ENCODE measurements around the gene TRIM13. TPM values are rescaled to one million over a fixed set of nuclear protein-coding genes. Genes with fewer than 3 reads are reported as not detected.

The TRIM13 gene
- total RNA-seq, 5 donors from 2014 or later (not counting 1 experiment from before 2014, with no cell fraction given) = 20.5 to 27.8 (median 23.4) TPM

DNA sequence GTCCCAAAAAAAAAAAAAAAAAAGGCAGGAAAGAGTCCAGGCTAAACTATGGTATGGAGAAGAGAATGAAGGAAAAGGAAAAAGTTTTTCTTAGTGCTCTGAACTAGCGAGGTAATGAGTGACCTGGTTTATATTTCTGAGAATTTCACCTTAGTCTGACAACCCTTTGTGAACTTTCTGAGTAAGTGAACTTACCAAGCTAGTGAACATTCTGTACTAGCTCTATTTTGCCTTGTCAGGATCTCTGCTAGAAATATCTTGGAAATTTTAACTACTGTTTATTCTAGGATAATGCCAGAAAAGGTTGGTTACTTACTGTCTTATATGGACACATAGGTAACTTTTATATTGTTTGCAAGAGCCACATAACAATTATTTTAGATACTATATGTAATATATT is 4.4 kb downstream of the TRIM13 start:
- no peaks in the 10 kb centered on the region for H3K27me3 Mint-ChIP-seq
- H3K27ac Mint-ChIP-seq = no peak overlapping the region
- POLR2A ChIA-PET = interaction anchor here (0.6 to 0.8 kb wide), 4 partner anchors 27 to 1448 kb away, joined by 3 to 9 read pairs (median 6); no protein-coding TSS in a partner anchor

DNA sequence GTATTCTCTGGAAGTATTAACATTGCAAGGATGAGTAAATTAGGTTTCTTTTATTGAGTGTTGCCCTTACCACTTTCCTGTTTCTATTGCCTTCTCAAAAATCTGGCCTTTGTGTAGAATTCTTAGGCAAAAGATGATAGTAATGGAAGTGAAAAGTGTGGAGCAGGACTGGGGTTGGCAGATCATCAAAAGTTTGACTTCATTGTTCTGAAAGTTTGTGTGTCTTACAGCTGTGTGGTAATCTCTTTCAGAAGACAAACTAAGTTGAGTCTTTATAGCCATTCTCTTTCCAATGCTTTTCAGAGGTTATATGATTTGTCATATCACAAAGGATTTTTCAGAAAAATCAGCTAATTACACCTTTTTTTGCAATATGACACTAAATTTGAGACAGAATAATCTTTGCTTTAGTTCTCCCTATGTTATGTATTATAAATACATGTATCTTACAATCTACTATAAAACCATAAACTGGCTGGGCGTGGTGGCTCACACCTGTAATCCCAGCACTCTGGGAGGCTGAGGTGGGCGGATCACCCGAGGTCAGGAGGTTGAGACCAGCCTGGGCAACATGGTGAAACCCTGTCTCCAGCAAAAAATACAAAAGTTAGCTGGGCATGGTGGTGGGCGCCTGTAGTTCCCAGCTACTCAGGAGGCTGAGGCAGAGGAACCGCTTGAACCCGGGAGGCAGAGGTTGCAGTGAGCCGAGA is 9.7 kb downstream of the TRIM13 start:
- ChIA-PET CTCF (interaction anchor here in 1 of 2 donors (0.7 to 1.3 kb wide), 3 partner anchors 59 to 657 kb away, joined by 3 to 6 read pairs (median 4); no protein-coding TSS in a partner anchor), POLR2A (interaction anchor here in 1 of 2 donors (0.6 kb wide), 2 partner anchors 542 to 1650 kb away, joined by 3 read pairs; no protein-coding TSS in a partner anchor)
- peaks cover 37 to 54% (median 49%) of the 10 kb centered on the region in 3 donors for H3K4me1 Mint-ChIP-seq
- Histone ChIP-seq H3K4me1 (ENCODE audit: control insufficient read depth in 1 of 2, extremely low read depth in 1 of 2, insufficient read depth in 2 of 2, low read length in 2 of 2) (peaks cover 3 to 21% of the 10 kb centered on the region in 2 experiments), H3K4me3 (ENCODE audit: control insufficient read depth in 1 of 2, extremely low read depth in 1 of 2, low read length in 1 of 2) (no peak overlapping the region), H3K9me3 (no peaks in the 10 kb centered on the region), H3K27me3 (replicated peaks in 1 of 2; ENCODE audit: control insufficient read depth in 2 of 2, extremely low read depth in 1 of 2, insufficient read depth in 2 of 2, low read length in 1 of 2) (no peaks in the 10 kb centered on the region), H3K36me3 (ENCODE audit: control insufficient read depth in 2 of 2, extremely low read depth in 1 of 2, insufficient read depth in 1 of 2, low read length in 1 of 2) (peaks cover 0 to 10% of the 10 kb centered on the region in 2 donors), H3K27ac (ENCODE audit: low read length) (no peak overlapping the region)
- DNase-seq (no peak), ATAC-seq (replicated peaks in 1 of 4) (no peak)
- no peak overlapping the region for H3K4me3 Mint-ChIP-seq
- peaks cover 36% of the 10 kb centered on the region for H3K36me3 Mint-ChIP-seq
- no peaks in the 10 kb centered on the region for H3K9me3 Mint-ChIP-seq
- peak overlapping the region; percentile 7 to 24 for H3K27ac Mint-ChIP-seq
- H3K27me3 Mint-ChIP-seq = no peaks in the 10 kb centered on the region
- WGBS (ENCODE audit: insufficient coverage) = 88% methylated on average over 2 of the region's 7 CpGs

More for the DNA sequence above, 4.4 kb downstream of the TRIM13 start:
- Histone ChIP-seq H3K4me3 (ENCODE audit: control insufficient read depth in 1 of 2, extremely low read depth in 1 of 2, low read length in 1 of 2) (no peak overlapping the region), H3K4me1 (ENCODE audit: control insufficient read depth in 1 of 2, extremely low read depth in 1 of 2, insufficient read depth in 2 of 2, low read length in 2 of 2) (peaks cover 25 to 41% of the 10 kb centered on the region in 2 experiments), H3K9me3 (no peaks in the 10 kb centered on the region), H3K27ac (ENCODE audit: low read length) (no peak overlapping the region), H3K36me3 (ENCODE audit: control insufficient read depth in 2 of 2, extremely low read depth in 1 of 2, insufficient read depth in 1 of 2, low read length in 1 of 2) (peaks cover 0 to 27% of the 10 kb centered on the region in 2 donors), H3K27me3 (replicated peaks in 1 of 2; ENCODE audit: control insufficient read depth in 2 of 2, extremely low read depth in 1 of 2, insufficient read depth in 2 of 2, low read length in 1 of 2) (no peaks in the 10 kb centered on the region)
- Mint-ChIP-seq H3K36me3 (peaks cover 32% of the 10 kb centered on the region), H3K4me1 (peaks cover 53 to 74% (median 72%) of the 10 kb centered on the region in 3 donors), H3K9me3 (no peaks in the 10 kb centered on the region), H3K4me3 (peak overlapping the region in 1 of 3 donors; percentile 27)
- DNase-seq = no peak
- ATAC-seq (replicated peaks in 1 of 4) = no peak
- CTCF ChIA-PET = interaction anchor here in 1 of 2 donors (0.7 to 1.0 kb wide), 2 partner anchors 83 to 94 kb away, joined by 4 to 7 read pairs; no protein-coding TSS in a partner anchor
- WGBS (ENCODE audit: insufficient coverage) = 67% methylated on average over 1 of the region's 1 CpG

DNA sequence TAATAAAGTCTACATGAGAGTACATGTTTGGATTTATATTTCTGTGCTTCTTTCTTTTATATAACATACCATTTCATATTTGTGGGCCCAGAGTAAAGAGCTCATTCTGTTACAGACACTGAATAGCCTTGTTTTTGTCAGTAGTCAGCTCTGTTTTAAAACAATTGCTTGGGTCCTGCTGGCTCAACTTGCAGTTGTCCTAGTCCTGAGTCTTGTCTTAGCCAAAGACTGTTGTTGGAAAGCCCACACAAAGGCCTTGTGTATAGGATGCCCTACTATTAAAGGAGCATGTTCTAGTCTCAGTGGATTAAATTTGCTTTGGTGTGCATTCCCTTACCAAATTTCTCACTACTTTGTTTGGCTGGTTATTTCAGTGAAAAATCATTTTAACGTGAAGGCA is 14.6 kb downstream of the TRIM13 start:
- Mint-ChIP-seq H3K4me3 (no peak overlapping the region), H3K9me3 (no peaks in the 10 kb centered on the region), H3K27me3 (no peaks in the 10 kb centered on the region), H3K4me1 (peaks cover 35 to 54% (median 46%) of the 10 kb centered on the region in 3 donors), H3K36me3 (peaks cover 48% of the 10 kb centered on the region), H3K27ac (peak overlapping the region in 1 of 2 donors; percentile 3)
- H3K36me3 ChIP-seq (ENCODE audit: control insufficient read depth in 2 of 2, extremely low read depth in 1 of 2, insufficient read depth in 1 of 2, low read length in 1 of 2) = peaks cover 0 to 18% of the 10 kb centered on the region in 2 donors
- no peaks in the 10 kb centered on the region for H3K9me3 ChIP-seq
- CTCF ChIA-PET = no interaction called here
- no peak overlapping the region for H3K4me3 ChIP-seq (ENCODE audit: control insufficient read depth in 1 of 2, extremely low read depth in 1 of 2, low read length in 1 of 2)
- peaks cover 0 to 2% of the 10 kb centered on the region in 2 experiments for H3K4me1 ChIP-seq (ENCODE audit: control insufficient read depth in 1 of 2, extremely low read depth in 1 of 2, insufficient read depth in 2 of 2, low read length in 2 of 2)
- no peak for DNase-seq
- no CpG with 5 or more reads among the region's 1 CpG for WGBS (ENCODE audit: insufficient coverage)
- POLR2A ChIA-PET = interaction anchor here (0.5 to 0.6 kb wide), 3 partner anchors 12 to 735 kb away, joined by 3 to 4 read pairs (median 4); no protein-coding TSS in a partner anchor
- no peak for ATAC-seq (replicated peaks in 1 of 4)
- H3K27ac ChIP-seq (ENCODE audit: low read length) = no peak overlapping the region
- no peaks in the 10 kb centered on the region for H3K27me3 ChIP-seq (replicated peaks in 1 of 2; ENCODE audit: control insufficient read depth in 2 of 2, extremely low read depth in 1 of 2, insufficient read depth in 2 of 2, low read length in 1 of 2)

DNA sequence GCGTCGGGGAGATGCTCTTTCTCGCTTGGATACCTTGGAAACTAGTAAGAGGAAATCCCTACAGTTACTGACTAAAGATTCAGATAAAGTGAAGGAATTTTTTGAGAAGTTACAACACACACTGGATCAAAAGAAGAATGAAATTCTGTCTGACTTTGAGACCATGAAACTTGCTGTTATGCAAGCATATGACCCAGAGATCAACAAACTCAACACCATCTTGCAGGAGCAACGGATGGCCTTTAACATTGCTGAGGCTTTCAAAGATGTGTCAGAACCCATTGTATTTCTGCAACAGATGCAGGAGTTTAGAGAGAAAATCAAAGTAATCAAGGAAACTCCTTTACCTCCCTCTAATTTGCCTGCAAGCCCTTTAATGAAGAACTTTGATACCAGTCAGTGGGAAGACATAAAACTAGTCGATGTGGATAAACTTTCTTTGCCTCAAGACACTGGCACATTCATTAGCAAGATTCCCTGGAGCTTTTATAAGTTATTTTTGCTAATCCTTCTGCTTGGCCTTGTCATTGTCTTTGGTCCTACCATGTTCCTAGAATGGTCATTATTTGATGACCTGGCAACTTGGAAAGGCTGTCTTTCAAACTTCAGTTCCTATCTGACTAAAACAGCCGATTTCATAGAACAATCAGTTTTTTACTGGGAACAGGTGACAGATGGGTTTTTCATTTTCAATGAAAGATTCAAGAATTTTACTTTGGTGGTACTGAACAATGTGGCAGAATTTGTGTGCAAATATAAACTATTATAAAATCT is 15.7 kb downstream of the TRIM13 start:
- Histone ChIP-seq H3K27ac (ENCODE audit: low read length) (no peak overlapping the region), H3K36me3 (ENCODE audit: control insufficient read depth in 2 of 2, extremely low read depth in 1 of 2, insufficient read depth in 1 of 2, low read length in 1 of 2) (peaks cover 0 to 18% of the 10 kb centered on the region in 2 donors), H3K9me3 (no peaks in the 10 kb centered on the region), H3K4me1 (ENCODE audit: control insufficient read depth in 1 of 2, extremely low read depth in 1 of 2, insufficient read depth in 2 of 2, low read length in 2 of 2) (peaks cover 0 to 2% of the 10 kb centered on the region in 2 experiments), H3K4me3 (ENCODE audit: control insufficient read depth in 1 of 2, extremely low read depth in 1 of 2, low read length in 1 of 2) (no peak overlapping the region), H3K27me3 (replicated peaks in 1 of 2; ENCODE audit: control insufficient read depth in 2 of 2, extremely low read depth in 1 of 2, insufficient read depth in 2 of 2, low read length in 1 of 2) (no peaks in the 10 kb centered on the region)
- ATAC-seq (replicated peaks in 1 of 4) (no peak), DNase-seq (no peak)
- peaks cover 37 to 57% (median 49%) of the 10 kb centered on the region in 3 donors for H3K4me1 Mint-ChIP-seq
- H3K4me3 Mint-ChIP-seq = no peak overlapping the region
- ChIA-PET CTCF (no interaction called here), POLR2A (interaction anchor here in 1 of 2 donors (0.5 kb wide), 1 partner anchor 556 kb away, joined by 3 read pairs; no protein-coding TSS in a partner anchor)
- H3K27me3 Mint-ChIP-seq = no peaks in the 10 kb centered on the region
- peaks cover 47% of the 10 kb centered on the region for H3K36me3 Mint-ChIP-seq
- no peaks in the 10 kb centered on the region for H3K9me3 Mint-ChIP-seq
- 100% methylated on average over 1 of the region's 6 CpGs for WGBS (ENCODE audit: insufficient coverage)
- H3K27ac Mint-ChIP-seq = peak overlapping the region; percentile 29 to 64

DNA sequence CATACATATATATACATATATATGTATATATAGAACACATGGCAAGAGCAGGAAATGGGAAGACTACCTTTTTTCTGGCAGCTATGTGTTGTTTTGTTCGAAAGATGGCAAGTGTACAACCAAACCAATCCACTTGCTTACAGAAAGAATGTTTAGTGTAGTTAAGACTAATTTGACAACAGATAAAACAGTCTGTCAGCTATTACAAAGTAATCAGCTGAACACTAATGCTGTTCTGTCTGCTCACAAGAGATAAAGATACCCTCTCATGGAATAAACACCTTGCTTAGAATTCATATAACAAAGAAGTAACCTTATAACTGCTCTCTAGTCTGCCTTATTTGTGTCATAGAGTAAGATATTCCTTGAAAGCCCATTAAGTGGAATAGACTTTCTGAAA is 17.5 kb downstream of the TRIM13 start:
- ChIA-PET POLR2A (interaction anchor here in 1 of 2 donors (0.7 kb wide), 1 partner anchor 107 kb away, joined by 3 read pairs; no protein-coding TSS in a partner anchor), CTCF (interaction anchor here (0.7 to 1.3 kb wide), 5 partner anchors 17 to 223 kb away, joined by 3 to 8 read pairs (median 6); partner anchors contain the start of gene TRIM13 (in 1 of the 2))
- Mint-ChIP-seq H3K36me3 (peaks cover 55% of the 10 kb centered on the region), H3K9me3 (no peaks in the 10 kb centered on the region), H3K4me3 (no peak overlapping the region), H3K27ac (peak overlapping the region; percentile 41 to 47), H3K4me1 (peaks cover 37 to 59% (median 52%) of the 10 kb centered on the region in 3 donors), H3K27me3 (no peaks in the 10 kb centered on the region)
- WGBS (ENCODE audit: insufficient coverage) = no CpG with 5 or more reads among the region's 1 CpG
- no peak overlapping the region for H3K4me3 ChIP-seq (ENCODE audit: control insufficient read depth in 1 of 2, extremely low read depth in 1 of 2, low read length in 1 of 2)
- no peaks in the 10 kb centered on the region for H3K9me3 ChIP-seq
- ATAC-seq (replicated peaks in 1 of 4) = no peak
- H3K27me3 ChIP-seq (replicated peaks in 1 of 2; ENCODE audit: control insufficient read depth in 2 of 2, extremely low read depth in 1 of 2, insufficient read depth in 2 of 2, low read length in 1 of 2) = no peaks in the 10 kb centered on the region
- H3K4me1 ChIP-seq (ENCODE audit: control insufficient read depth in 1 of 2, extremely low read depth in 1 of 2, insufficient read depth in 2 of 2, low read length in 2 of 2) = no peaks in the 10 kb centered on the region
- H3K27ac ChIP-seq (ENCODE audit: low read length) = no peak overlapping the region
- DNase-seq = no peak
- peaks cover 0 to 23% of the 10 kb centered on the region in 2 donors for H3K36me3 ChIP-seq (ENCODE audit: control insufficient read depth in 2 of 2, extremely low read depth in 1 of 2, insufficient read depth in 1 of 2, low read length in 1 of 2)

DNA sequence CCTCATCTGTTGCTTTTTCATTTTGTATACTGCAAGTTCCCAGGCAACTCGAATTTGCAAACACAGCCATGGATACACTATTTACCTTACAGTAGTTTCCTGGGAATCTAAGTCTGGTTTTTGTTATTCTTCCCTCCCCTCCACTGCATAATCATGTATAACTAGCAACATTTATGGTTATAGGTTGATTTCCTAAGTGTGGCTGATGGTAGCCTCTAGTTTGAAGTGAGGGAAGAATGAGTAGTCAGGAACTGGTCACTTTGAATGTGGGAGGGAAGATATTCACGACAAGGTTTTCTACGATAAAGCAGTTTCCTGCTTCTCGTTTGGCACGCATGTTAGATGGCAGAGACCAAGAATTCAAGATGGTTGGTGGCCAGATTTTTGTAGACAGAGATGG is 18.4 kb downstream of the TRIM13 start, which contains the start of gene KCNRG:
TSS of gene KCNRG (plus strand) at position 187 of the 400 bp plus-strand sequence. CDS start at position 237, 50 bp downstream.
- H3K4me3 Mint-ChIP-seq = no peak within 1 kb of the TSS
- H3K9me3 Mint-ChIP-seq = no peaks in the 10 kb centered on the region
- CTCF ChIA-PET = interaction anchor here in 1 of 2 donors (1.0 to 1.3 kb wide), 2 partner anchors 70 to 87 kb away, joined by 4 to 7 read pairs; no protein-coding TSS in a partner anchor
- no peak for ATAC-seq (replicated peaks in 1 of 4)
- H3K4me1 ChIP-seq (ENCODE audit: control insufficient read depth in 1 of 2, extremely low read depth in 1 of 2, insufficient read depth in 2 of 2, low read length in 2 of 2) = no peaks in the 10 kb centered on the region
- POLR2A ChIA-PET = interaction anchor here (0.6 kb wide), 2 partner anchors 423 to 426 kb away, joined by 3 read pairs; no protein-coding TSS in a partner anchor
- DNase-seq = no peak
- H3K4me1 Mint-ChIP-seq = peaks cover 35 to 57% (median 51%) of the 10 kb centered on the region in 3 donors
- H3K27ac Mint-ChIP-seq = peak within 1 kb of the TSS; percentile 60 to 87
- WGBS (ENCODE audit: insufficient coverage) = no CpG with 5 or more reads among the region's 5 CpGs
- H3K27ac ChIP-seq (ENCODE audit: low read length) = no peak within 1 kb of the TSS
- H3K36me3 Mint-ChIP-seq = peaks cover 53% of the 10 kb centered on the region
- no peaks in the 10 kb centered on the region for H3K27me3 Mint-ChIP-seq
- H3K36me3 ChIP-seq (ENCODE audit: control insufficient read depth in 2 of 2, extremely low read depth in 1 of 2, insufficient read depth in 1 of 2, low read length in 1 of 2) = peaks cover 0 to 23% of the 10 kb centered on the region in 2 donors
- H3K9me3 ChIP-seq = no peaks in the 10 kb centered on the region
- H3K27me3 ChIP-seq (replicated peaks in 1 of 2; ENCODE audit: control insufficient read depth in 2 of 2, extremely low read depth in 1 of 2, insufficient read depth in 2 of 2, low read length in 1 of 2) = no peaks in the 10 kb centered on the region
- H3K4me3 ChIP-seq (ENCODE audit: control insufficient read depth in 1 of 2, extremely low read depth in 1 of 2, low read length in 1 of 2) = no peak within 1 kb of the TSS
